ENCODE measurements around the gene UGT1A8. TPM values are rescaled to one million over a fixed set of nuclear protein-coding genes. Genes with fewer than 3 reads are reported as not detected.

UGT1A8 gene
- total and polyA plus RNA-seq, 9 of the 15 experiments (the other 6 are each of a cell fraction or from before 2014, with no cell fraction given): 0.04 TPM; not detected in 8

DNA sequence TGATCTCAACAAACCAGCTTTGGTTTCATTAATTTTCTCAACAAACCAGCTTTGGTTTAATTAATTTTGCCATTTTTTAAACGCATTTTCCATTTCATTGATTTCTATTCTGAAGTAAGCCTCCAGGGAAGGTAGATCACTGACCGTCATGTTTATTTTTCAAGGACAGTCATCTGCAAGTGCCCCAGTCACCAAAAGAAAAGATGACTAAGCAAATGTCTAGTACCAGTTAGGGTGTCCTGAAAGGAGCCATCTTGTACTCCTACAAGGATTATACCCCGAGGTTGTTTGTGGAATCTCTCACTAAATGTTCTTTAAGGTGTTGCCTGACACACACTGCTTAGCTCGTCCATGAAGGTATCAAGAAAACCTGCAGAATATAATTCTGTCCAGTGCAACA lies 6.1 kb upstream of the UGT1A8 start:
- POLR2A ChIA-PET: no interaction called here
- BruUV-seq (replicated peaks): no TSS peak

More for the DNA sequence above, 6.1 kb upstream of the UGT1A8 start:
- no peak for DNase-seq (ENCODE audit: extremely low read depth in 1 of 4, low spot score in 3 of 4)
- Histone ChIP-seq H3K27me3 (ENCODE audit: control insufficient read depth in 2 of 2, insufficient read depth in 2 of 2, low read length in 2 of 2) (no peaks in the 10 kb centered on the region), H4K20me1 (replicated peaks; ENCODE audit: control insufficient read depth, insufficient read depth, low read length) (no peaks in the 10 kb centered on the region), H3K4me3 (no peak overlapping the region), H3K27ac (ENCODE audit: extremely low read depth, low read depth, low read length) (no peak overlapping the region), H2AFZ (ENCODE audit: low read depth, low read length) (no peak overlapping the region), H3K4me2 (ENCODE audit: insufficient read depth, low read length) (no peak overlapping the region), H3K9ac (ENCODE audit: insufficient read depth in 1 of 2, low read depth in 2 of 2, low read length in 2 of 2) (no peak overlapping the region), H3K9me3 (replicated peaks; ENCODE audit: control insufficient read depth, insufficient read depth, low read depth, low read length) (no peaks in the 10 kb centered on the region), H3K79me2 (ENCODE audit: control insufficient read depth, insufficient read depth, low read length) (no peaks in the 10 kb centered on the region), H3K36me3 (ENCODE audit: control insufficient read depth, insufficient read depth, low read length) (no peaks in the 10 kb centered on the region), H3K9me1 (ENCODE audit: control insufficient read depth, insufficient read depth, low read length) (no peaks in the 10 kb centered on the region), H3K4me1 (replicated peaks in 1 of 2; ENCODE audit: control insufficient read depth in 2 of 2, insufficient read depth in 2 of 2, low read length in 2 of 2) (no peaks in the 10 kb centered on the region)
- intact Hi-C loops (cut with micrococcal nuclease) (no loop called here), in situ Hi-C loops (cut with MboI) (no loop called here)
- 8% methylated on average over 4 of the region's 4 CpGs for WGBS (ENCODE audit: insufficient coverage, low coverage, missing lambda C conversion rate)
- TF ChIP-seq MAFK (IDR thresholded peaks at IDR 0.05; ENCODE audit: low read length) (0 out of 2 replicates have a peak, but pooled peaks have one; percentile 7), ZNF707 (CRISPR knock-in tag; conservative IDR thresholded peaks at IDR 0.05) (no peak), MAFF (IDR thresholded peaks at IDR 0.05; ENCODE audit: low read length) (peak; percentile 5; the same call in 1 of the 2 replicates), ELF2 (CRISPR knock-in tag; IDR thresholded peaks at IDR 0.05) (no peak), MAFG (tag; conservative IDR thresholded peaks at IDR 0.05) (peak; percentile 28; the same call in 1 of the 2 replicates), C11orf30 (IDR thresholded peaks at IDR 0.05; ENCODE audit: low read depth) (peak; percentile 23; the same call in 1 of the 2 replicates), ZNF316 (IDR thresholded peaks at IDR 0.05) (peak; percentile 43), MCM2 (IDR thresholded peaks at IDR 0.05; ENCODE audit: low read depth) (no peak), ZNF232 (CRISPR knock-in tag; IDR thresholded peaks at IDR 0.05) (no peak), ZNF507 (tag; conservative IDR thresholded peaks at IDR 0.05) (no peak), NFE2 (IDR thresholded peaks at IDR 0.05; ENCODE audit: low read depth) (no peak)
- TF ChIP-seq, protein P1, sequence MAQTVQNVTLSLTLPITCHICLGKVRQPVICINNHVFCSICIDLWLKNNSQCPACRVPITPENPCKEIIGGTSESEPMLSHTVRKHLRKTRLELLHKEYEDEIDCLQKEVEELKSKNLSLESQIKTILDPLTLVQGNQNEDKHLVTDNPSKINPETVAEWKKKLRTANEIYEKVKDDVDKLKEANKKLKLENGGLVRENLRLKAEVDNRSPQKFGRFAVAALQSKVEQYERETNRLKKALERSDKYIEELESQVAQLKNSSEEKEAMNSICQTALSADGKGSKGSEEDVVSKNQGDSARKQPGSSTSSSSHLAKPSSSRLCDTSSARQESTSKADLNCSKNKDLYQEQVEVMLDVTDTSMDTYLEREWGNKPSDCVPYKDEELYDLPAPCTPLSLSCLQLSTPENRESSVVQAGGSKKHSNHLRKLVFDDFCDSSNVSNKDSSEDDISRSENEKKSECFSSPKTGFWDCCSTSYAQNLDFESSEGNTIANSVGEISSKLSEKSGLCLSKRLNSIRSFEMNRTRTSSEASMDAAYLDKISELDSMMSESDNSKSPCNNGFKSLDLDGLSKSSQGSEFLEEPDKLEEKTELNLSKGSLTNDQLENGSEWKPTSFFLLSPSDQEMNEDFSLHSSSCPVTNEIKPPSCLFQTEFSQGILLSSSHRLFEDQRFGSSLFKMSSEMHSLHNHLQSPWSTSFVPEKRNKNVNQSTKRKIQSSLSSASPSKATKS (CRISPR knock-in tag; IDR thresholded peaks at IDR 0.05): no peak
- CTCF ChIA-PET (ENCODE audit: low intra/inter-chr PET ratio): no interaction called here
- ATAC-seq: no peak
- no peak for FAIRE-seq
